ENCODE data around the gene SERBP1. TPM values are rescaled to one million over a fixed set of nuclear protein-coding genes. Genes with fewer than 3 reads are reported as not detected.
"Not testable (repeated sequence)": the region's sequence is repeated elsewhere in the genome, so short reads cannot be mapped to it uniquely, and the experiment has no call there.

The SERBP1 gene
- total RNA-seq, 1 donor from 2014 or later = 619 TPM

DNA sequence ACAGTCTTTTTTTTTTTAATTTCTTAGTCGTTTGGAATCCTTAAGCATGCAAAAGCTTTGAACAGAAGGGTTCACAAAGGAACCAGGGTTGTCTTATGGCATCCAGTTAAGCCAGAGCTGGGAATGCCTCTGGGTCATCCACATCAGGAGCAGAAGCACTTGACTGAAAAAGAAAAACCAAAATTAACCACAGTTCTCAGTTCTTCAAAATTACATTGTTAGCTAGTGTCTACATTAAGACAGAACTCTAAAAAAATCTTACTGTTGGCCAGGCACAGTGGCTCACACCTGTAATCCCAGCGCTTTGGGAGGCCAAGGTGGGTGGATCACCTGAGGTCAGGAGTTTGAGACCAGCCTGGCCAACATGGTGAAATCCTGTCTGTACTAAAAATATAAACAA is 17.1 kb downstream of the SERBP1 start:
- peaks cover 27% of the 10 kb centered on the region for H3K4me1 Mint-ChIP-seq
- H3K36me3 Mint-ChIP-seq (ENCODE audit: low read depth) = peaks cover 74% of the 10 kb centered on the region
- H3K27me3 Mint-ChIP-seq; DNase-seq; H3K27ac Mint-ChIP-seq; H3K4me3 Mint-ChIP-seq; intact Hi-C loops (cut with micrococcal nuclease); H3K9me3 Mint-ChIP-seq: not testable (repeated sequence)

DNA sequence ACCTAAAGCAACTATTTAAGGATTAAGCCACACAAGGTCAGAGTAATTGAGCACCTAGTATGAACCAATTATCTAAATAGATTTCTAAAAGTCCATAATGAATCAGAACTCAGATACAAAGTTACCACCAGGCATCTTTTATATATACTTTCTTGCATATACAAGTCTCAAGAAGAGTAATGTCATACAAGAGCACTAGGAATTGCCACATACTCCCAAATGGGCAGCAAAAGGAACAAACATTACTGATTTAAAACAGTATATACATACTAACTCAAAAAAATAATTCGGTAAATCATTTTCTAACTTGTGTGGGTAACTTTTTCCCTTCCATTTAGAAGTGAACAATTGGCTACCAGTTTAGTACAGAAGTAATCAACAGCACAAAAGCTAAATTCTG is 22.1 kb downstream of the SERBP1 start:
- no peak for DNase-seq
- H3K9me3 Mint-ChIP-seq = no peaks in the 10 kb centered on the region
- H3K36me3 Mint-ChIP-seq (ENCODE audit: low read depth) = peaks cover 46% of the 10 kb centered on the region
- no peak overlapping the region for H3K4me3 Mint-ChIP-seq
- intact Hi-C loops (cut with micrococcal nuclease) = loop anchor here (2.0 kb wide), 1 partner anchor 19 kb away; no protein-coding TSS in a partner anchor
- no peak overlapping the region for H3K27ac Mint-ChIP-seq
- H3K27me3 Mint-ChIP-seq = no peaks in the 10 kb centered on the region
- peaks cover 6% of the 10 kb centered on the region for H3K4me1 Mint-ChIP-seq

DNA sequence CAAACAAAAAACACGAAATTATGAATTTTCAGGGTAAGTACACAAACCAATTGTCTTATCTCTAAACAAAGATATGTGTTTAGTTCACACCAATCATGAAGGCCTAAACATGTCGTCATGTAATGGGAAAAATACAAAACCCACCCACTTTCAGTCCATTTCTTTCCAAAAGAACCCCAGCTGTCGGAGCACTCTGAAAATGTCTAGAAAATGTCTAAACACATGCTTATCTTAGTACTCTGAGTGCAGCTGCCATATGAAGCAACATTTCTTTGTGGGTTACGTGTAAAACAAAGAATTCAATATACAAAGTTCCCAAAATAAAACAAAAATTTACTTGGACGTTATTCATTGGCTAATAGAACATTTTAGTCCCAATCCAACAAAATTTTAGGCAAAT is 22.7 kb downstream of the SERBP1 start:
- Mint-ChIP-seq H3K9me3 (no peaks in the 10 kb centered on the region), H3K27me3 (no peaks in the 10 kb centered on the region), H3K27ac (no peak overlapping the region), H3K4me1 (peaks cover 6% of the 10 kb centered on the region), H3K36me3 (ENCODE audit: low read depth) (peaks cover 44% of the 10 kb centered on the region), H3K4me3 (no peak overlapping the region)
- DNase-seq = no peak
- intact Hi-C loops (cut with micrococcal nuclease) = no loop called here

GRCh38 chr1:67405473-67406245 is 24.5 kb downstream of the SERBP1 start:
- Mint-ChIP-seq H3K27ac (peak overlapping the region; percentile 11), H3K4me1 (peaks cover 7% of the 10 kb centered on the region), H3K4me3 (no peak overlapping the region), H3K9me3 (peaks cover 4% of the 10 kb centered on the region), H3K36me3 (ENCODE audit: low read depth) (peaks cover 38% of the 10 kb centered on the region), H3K27me3 (no peaks in the 10 kb centered on the region)
- intact Hi-C loops (cut with micrococcal nuclease) = no loop called here
- no peak for DNase-seq

- DNase-seq = no peak
- intact Hi-C loops (cut with micrococcal nuclease) = loop anchor here (5.0 kb wide), 2 partner anchors 52 to 192 kb away; no protein-coding TSS in a partner anchor
- H3K36me3 Mint-ChIP-seq (ENCODE audit: low read depth) = peaks cover 39% of the 10 kb centered on the region
- H3K9me3 Mint-ChIP-seq = peaks cover 13% of the 10 kb centered on the region
- H3K27me3 Mint-ChIP-seq = no peaks in the 10 kb centered on the region
- H3K27ac Mint-ChIP-seq = no peak overlapping the region
- H3K4me1 Mint-ChIP-seq = peaks cover 12% of the 10 kb centered on the region
- no peak overlapping the region for H3K4me3 Mint-ChIP-seq
Observed at GRCh38 chr1:67404212-67404620, 26.0 kb downstream of the SERBP1 start.

- intact Hi-C loops (cut with micrococcal nuclease) = loop anchor here (2.0 to 5.0 kb wide), 3 partner anchors 29 to 189 kb away; partner anchors contain the start of gene SERBP1
- DNase-seq = no peak
- Mint-ChIP-seq H3K4me1 (peaks cover 17% of the 10 kb centered on the region), H3K36me3 (ENCODE audit: low read depth) (peaks cover 57% of the 10 kb centered on the region), H3K9me3 (peaks cover 18% of the 10 kb centered on the region), H3K4me3 (no peak overlapping the region), H3K27me3 (no peaks in the 10 kb centered on the region), H3K27ac (no peak overlapping the region)
Observed at GRCh38 chr1:67401443-67401842, 28.8 kb downstream of the SERBP1 start.

DNA sequence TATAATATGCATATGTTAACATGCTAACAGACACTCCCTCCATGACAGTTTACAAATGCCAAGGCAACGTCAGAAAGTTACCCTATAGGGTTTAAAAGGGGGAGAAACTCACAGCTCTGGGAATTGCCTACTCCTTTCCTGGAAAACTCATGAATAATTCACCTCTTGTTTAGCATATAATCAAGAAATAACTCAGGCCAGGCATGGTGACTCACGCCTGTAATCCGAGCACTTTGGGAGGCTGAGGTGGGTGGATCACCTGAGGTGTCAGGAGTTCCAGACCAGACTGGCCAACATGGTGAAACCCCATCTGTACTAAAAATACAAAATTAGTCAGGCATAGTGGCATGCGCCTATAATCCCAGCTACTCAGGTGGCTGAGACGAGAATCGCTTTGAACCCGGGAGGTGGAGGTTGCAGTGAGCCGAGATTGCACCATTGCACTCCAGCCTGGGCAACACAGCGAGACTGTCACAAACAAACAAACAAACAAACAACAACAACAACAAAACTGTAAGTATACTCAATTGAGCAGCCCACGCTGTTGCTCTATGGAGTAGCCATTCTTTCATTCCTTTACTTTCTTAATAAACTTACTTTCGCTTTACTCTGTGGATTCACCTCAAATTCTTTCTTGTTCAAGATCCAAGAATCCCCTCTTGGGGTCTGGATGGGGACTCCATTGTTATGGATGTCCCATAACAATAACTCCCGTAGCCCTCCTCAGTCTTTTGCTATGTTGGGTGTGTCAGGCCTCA is 30.0 kb downstream of the SERBP1 start:
- Mint-ChIP-seq H3K9me3 (peaks cover 18% of the 10 kb centered on the region), H3K4me1 (peaks cover 17% of the 10 kb centered on the region), H3K27ac (peak overlapping the region; percentile 77), H3K36me3 (ENCODE audit: low read depth) (peaks cover 66% of the 10 kb centered on the region)
- not testable (repeated sequence) for H3K27me3 Mint-ChIP-seq, H3K4me3 Mint-ChIP-seq, DNase-seq
- intact Hi-C loops (cut with micrococcal nuclease) = loop anchor here (1.0 to 5.0 kb wide), 4 partner anchors 31 to 188 kb away; partner anchors contain the start of gene SERBP1

DNA sequence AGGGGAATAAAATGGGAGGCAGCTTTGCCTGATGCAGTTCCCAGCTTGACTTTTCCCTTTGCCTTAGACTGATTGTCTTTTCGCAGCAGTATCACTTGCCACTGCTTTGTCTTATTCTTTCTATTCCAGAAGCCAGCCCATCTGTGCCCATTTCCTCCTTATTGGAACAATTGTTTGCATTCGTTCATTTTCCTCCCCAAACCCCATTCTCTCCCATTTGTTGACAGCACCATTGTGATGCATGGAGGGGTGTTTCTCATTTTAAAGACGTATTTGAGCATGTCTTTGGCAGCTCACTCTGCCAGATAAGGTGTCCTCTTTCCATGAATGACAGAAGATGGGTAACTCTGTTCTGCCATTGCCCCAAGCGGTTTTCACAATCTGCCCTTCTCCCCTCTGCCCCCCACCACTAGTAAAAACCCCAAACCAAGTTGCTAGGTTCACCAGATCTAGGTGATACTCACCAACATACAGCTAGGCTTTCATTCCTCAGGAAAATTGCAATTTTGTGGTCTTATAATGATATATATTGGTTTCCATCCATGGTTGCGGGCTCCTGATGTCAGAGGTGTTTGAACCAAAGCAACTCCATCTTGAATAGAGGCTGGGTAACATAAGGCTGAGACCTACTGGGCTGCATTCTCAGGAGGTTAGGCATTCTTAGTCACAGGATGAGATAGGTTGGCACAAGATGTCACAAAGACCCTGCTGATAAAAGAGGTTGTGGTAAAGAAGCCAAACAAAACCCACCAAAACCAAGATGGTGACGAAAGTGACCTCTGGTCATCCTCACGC is 30.8 kb downstream of the SERBP1 start:
- peaks cover 15% of the 10 kb centered on the region for H3K4me1 Mint-ChIP-seq
- H3K4me3 Mint-ChIP-seq = no peak overlapping the region
- H3K27me3 Mint-ChIP-seq = no peaks in the 10 kb centered on the region
- peak overlapping the region; percentile 48 for H3K27ac Mint-ChIP-seq
- peaks cover 18% of the 10 kb centered on the region for H3K9me3 Mint-ChIP-seq
- H3K36me3 Mint-ChIP-seq (ENCODE audit: low read depth) = peaks cover 69% of the 10 kb centered on the region
- intact Hi-C loops (cut with micrococcal nuclease) = no loop called here
- DNase-seq = no peak

- H3K36me3 Mint-ChIP-seq (ENCODE audit: low read depth) = peaks cover 84% of the 10 kb centered on the region
- H3K4me1 Mint-ChIP-seq = peaks cover 17% of the 10 kb centered on the region
- DNase-seq = no peak
- no peak overlapping the region for H3K4me3 Mint-ChIP-seq
- H3K9me3 Mint-ChIP-seq = peaks cover 9% of the 10 kb centered on the region
- no peaks in the 10 kb centered on the region for H3K27me3 Mint-ChIP-seq
- intact Hi-C loops (cut with micrococcal nuclease) = no loop called here
- H3K27ac Mint-ChIP-seq = no peak overlapping the region
Observed at GRCh38 chr1:67394548-67394947, 35.7 kb downstream of the SERBP1 start.

GRCh38 chr1:67393737-67394136 is 36.5 kb downstream of the SERBP1 start:
- Mint-ChIP-seq H3K4me3 (no peak overlapping the region), H3K36me3 (ENCODE audit: low read depth) (peaks cover 83% of the 10 kb centered on the region), H3K27me3 (no peaks in the 10 kb centered on the region), H3K4me1 (peaks cover 13% of the 10 kb centered on the region), H3K27ac (peak overlapping the region; percentile 13), H3K9me3 (peaks cover under 1% of the 10 kb centered on the region)
- no peak for DNase-seq
- intact Hi-C loops (cut with micrococcal nuclease) = no loop called here

- intact Hi-C loops (cut with micrococcal nuclease) = no loop called here
- no peak overlapping the region for H3K27ac Mint-ChIP-seq
- H3K4me3 Mint-ChIP-seq = no peak overlapping the region
- no peaks in the 10 kb centered on the region for H3K27me3 Mint-ChIP-seq
- H3K4me1 Mint-ChIP-seq = peaks cover 12% of the 10 kb centered on the region
- H3K9me3 Mint-ChIP-seq = no peaks in the 10 kb centered on the region
- peaks cover 78% of the 10 kb centered on the region for H3K36me3 Mint-ChIP-seq (ENCODE audit: low read depth)
- no peak for DNase-seq
Observed at GRCh38 chr1:67393240-67393639, 37.0 kb downstream of the SERBP1 start.

GRCh38 chr1:67390041-67390887 is 39.9 kb downstream of the SERBP1 start:
- H3K36me3 Mint-ChIP-seq (ENCODE audit: low read depth) = peaks cover 68% of the 10 kb centered on the region
- no peaks in the 10 kb centered on the region for H3K27me3 Mint-ChIP-seq
- H3K9me3 Mint-ChIP-seq = no peaks in the 10 kb centered on the region
- H3K4me3 Mint-ChIP-seq = no peak overlapping the region
- DNase-seq = no peak
- peaks cover 7% of the 10 kb centered on the region for H3K4me1 Mint-ChIP-seq
- H3K27ac Mint-ChIP-seq = peak overlapping the region; percentile 69
- intact Hi-C loops (cut with micrococcal nuclease) = no loop called here
